ENCODE results near the gene SP2.
"Not testable (repeated sequence)": the region's sequence is repeated elsewhere in the genome, so short reads cannot be mapped to it uniquely, and the experiment has no call there.

SP2 gene

DNA sequence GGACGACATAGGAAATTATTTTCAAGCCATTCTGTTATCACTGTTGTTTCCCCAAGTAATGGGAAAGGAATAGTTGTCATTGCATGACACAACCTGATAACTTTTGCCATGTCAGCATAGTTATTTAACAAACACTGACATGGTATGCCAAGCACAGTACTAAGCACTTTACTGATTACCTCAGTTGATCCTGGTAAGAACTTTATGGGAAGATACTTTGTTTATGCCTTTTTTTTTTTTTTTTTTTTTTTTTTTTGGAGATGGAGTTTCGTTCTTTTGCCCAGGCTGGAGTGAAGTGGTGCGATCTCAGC lies 29.6 kb downstream of the SP2 start:
- no peak for DNase-seq

DNA sequence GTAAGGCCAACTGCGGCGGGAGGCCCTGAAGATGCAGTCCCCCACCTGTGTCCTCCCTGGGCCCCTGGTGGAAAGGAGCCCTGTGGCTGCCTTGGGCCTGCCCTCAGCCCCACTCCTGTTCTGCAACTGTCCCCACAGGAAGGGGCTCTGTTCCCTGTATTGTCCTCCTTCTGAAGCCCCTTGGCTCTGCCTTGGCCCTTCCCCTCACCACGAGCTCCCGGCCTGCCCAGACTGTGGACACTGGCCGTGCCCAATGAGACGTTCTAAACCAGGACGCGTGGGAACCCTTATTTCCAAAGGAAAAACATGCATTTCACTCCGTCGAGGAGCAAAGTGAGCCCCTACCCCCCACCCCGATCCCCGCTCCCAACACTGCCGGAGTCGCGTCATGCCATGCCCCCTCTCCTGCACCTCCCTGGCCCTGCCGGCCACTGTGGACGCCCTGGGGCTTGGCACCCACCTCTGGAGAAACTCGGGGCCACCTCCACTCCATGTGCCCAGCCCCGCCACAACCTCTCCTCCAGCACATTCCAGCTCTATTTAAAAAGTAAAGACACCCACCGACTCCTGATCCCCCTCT lies 31.9 kb downstream of the SP2 start:
- no peak for DNase-seq

DNA sequence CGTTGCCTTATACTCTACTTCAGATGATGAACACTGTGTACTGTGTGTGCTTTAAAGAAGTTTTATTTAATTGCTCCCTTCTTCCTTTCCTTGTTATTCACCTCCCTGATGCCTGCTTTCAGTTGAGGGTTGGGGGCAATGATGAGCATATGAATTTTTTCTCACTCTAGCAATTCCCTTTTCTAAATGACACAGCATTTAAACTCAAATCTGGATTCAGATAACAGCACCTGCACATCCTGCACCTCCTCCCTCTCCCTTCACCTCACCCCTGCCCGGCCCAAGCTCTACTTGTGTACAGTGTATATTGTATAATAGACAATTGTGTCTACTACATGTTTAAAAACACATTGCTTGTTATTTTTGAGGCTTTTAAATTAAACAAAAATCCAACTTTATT lies 32.4 kb downstream of the SP2 start:
- DNase-seq = no peak

DNA sequence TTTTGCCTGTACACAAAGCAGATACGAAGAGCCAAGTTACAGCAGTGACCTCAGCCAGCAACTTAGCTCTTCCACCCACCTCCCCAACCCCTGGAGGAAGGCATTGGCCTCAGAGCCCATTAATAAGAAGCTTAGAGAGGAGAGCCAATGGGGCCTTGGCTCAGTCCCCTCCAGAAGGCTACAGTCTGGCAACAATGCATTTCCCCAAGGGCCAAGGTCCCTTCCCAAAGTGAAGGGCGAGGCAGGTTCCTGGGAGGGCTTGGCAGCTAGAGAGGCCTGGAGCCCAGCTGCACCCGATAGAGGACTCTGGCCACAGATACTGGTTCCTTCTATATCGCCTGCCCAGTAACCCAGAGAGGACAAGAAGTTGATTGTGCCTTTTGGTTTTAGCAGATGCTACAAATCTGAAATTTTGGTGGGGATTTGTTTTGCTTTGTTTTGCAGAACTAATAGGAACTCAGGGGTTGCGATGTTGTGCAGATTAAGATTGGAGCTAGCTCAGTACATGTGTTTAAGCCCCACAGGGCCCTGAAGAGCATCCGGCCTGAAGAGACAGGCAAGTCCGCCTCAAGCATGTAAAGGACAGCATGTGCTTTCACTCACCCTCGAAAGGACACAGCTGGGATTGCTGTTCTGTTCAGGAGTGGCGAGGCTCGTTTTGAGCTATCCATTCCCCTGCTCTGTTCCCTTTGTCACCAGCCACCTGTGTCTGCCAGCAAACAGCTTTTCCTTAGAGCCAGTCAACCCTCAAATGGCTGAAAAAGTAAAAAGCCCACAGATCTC lies 33.4 kb downstream of the SP2 start:
- no peak for DNase-seq

GRCh38 chr17:47931848-47932247 lies 35.8 kb downstream of the SP2 start:
- no peak for DNase-seq

GRCh38 chr17:47934856-47935255 lies 38.8 kb downstream of the SP2 start:
- DNase-seq = no peak

DNA sequence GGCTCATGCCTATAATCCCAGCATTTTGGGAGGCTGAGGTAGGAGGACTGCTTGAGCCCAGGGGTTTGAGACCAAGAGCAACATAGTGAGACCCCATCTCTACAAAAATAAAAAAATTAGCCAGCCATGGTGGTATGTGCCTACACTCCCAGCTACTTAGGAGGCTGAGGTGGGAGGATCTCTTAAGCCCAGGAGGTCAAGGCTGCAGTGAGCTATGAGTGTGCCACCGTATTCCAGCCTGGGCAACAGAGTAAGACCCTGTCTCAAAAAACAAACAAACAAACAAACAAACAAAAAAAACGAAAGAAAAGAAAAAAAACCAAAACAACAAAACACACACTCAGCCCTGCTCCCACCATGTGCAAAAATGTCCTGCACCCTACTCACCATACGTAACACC lies 39.4 kb downstream of the SP2 start:
- not testable (repeated sequence) for DNase-seq

- peak in 1 of 2 experiments; percentile 17 for DNase-seq
Observed at GRCh38 chr17:47935961-47936360, 39.9 kb downstream of the SP2 start.

GRCh38 chr17:47937941-47938340 lies 41.9 kb downstream of the SP2 start:
- DNase-seq = no peak

DNA sequence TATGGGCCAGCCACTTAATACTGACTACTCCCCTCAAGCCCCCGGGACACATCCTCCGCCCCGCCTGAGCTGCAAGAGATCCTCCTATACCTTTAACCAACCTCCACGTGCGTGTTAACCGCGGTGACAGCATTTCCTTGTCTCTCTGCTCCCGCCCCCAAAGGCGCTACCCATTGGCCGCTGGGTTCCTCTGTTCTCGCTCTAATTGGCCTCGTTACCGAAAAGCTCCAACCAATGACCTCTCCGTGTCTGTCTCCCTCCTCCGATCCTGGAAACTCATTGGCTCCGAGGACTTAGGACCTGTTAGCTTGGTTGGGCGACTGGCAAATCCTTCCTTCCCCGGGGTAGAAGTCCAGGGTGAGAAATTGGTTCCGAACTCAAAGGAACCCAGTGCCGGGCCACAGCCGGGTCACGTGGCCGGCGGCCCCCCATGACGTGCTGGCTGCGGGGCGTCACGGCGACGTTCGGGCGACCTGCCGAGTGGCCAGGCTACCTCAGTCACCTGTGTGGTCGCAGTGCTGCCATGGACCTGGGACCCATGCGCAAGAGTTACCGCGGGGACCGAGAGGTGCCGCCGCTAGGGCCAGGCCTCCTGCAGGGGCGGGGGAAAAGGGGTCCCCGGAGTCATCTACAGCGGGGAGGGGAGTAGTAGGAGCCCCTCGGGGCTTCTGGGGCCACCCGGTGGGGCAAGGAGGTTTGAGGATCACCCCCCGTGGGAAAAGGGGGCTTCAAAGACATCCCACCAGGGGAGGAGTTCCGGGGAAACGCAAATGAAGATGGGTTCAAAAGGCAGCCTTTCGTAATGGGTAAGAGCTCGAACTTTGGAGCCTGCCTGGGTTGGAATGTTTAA lies 45.4 kb downstream of the SP2 start, which contains the start of gene PNPO:
Gene PNPO (plus strand): TSS at position 326 of the 850 bp plus-strand sequence. CDS start 105 bp downstream, at position 431.
- DNase-seq = peak; percentile 96 to 99

GRCh38 chr17:47942096-47942510 lies 46.1 kb downstream of the SP2 start:
- DNase-seq = no peak

- DNase-seq = no peak
Observed at GRCh38 chr17:47942568-47942967, 46.5 kb downstream of the SP2 start.

DNA sequence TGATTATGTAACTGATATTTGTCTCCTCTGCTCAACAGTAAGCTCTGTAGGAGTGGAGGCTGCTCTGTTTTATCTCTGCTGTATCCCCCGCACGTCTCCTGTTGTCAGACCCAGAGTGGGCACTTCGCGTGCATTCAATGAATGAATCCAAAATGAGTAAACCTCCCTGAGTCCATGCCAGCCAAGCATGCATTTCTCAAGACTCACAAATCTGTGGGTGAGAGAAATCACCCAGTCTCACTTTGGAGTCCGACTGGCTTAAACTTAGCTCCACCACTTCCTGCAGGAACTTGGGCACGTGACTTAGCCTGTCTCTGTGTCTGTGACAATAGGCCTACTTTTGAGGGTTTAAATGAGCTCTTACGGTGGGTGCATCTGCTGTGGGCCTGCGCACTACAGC lies 49.0 kb downstream of the SP2 start:
- DNase-seq = no peak

DNA sequence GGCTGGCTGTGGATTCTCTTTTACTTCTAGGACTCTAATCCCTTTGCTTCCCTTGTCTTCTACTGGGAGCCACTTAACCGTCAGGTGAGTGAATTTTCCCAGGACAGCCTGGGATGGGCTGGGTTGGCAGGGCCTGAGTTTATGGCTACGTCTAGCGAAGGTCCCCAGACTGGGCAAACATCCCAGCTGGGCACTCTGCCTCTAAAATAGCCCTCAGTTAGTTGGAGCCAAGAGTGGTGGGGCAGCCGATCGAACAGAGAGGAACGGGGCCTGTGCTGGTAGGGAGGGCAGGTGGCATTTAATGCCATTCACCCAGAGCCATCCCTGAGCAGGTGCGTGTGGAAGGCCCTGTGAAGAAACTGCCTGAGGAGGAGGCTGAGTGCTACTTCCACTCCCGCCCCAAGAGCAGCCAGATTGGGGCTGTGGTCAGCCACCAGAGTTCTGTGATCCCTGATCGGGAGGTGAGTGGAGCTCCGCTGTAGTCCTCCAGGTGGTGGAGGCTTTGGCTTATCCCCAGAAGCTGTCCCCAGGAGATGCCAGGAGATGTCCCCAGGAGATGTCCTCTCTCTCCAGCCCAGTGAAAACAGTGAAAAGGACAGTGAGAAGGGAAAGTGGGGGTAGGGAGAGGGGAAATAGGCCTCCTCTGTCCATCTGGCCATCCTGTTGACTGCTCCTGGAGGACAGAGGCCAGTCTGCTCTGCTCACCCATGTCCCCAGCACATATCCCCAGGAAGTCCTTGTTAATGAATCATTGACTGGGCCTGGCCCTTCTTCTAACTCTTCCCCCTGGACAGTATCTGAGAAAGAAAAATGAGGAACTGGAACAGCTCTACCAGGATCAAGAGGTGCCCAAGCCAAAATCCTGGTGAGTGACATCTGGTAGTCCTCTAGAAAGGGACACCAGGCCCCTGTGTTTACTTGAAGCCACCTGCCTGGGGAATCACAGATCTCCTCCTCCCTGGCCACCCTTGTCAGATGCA lies 49.8 kb downstream of the SP2 start:
- no peak for DNase-seq

- DNase-seq = no peak
Observed at GRCh38 chr17:47946516-47946915, 50.5 kb downstream of the SP2 start.

DNA sequence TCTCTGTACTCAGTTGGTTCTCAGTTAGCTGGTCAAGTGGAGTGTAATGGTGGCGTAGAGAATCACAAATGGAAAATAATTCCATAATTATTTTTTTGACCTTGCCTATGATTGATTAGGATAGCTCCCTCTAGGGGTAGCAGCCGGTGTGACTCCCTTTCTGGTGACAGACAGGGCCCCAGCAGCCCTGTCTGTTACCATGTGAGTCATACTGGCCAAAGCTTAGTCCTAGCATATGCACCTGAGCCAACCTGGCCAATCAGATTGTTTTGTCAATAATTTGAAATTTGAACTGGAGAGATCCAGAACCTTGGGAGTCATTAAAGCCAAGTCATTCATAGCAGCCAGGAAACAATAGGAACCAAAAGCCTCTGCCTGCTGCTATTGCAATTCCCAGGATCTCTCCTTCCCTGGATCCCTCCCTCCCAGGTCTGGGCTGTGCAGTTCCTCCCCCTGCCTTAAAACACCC lies 50.9 kb downstream of the SP2 start:
- peak; percentile 64 to 82 for DNase-seq

- DNase-seq = no peak
Observed at GRCh38 chr17:47948706-47949196, 52.7 kb downstream of the SP2 start.

DNA sequence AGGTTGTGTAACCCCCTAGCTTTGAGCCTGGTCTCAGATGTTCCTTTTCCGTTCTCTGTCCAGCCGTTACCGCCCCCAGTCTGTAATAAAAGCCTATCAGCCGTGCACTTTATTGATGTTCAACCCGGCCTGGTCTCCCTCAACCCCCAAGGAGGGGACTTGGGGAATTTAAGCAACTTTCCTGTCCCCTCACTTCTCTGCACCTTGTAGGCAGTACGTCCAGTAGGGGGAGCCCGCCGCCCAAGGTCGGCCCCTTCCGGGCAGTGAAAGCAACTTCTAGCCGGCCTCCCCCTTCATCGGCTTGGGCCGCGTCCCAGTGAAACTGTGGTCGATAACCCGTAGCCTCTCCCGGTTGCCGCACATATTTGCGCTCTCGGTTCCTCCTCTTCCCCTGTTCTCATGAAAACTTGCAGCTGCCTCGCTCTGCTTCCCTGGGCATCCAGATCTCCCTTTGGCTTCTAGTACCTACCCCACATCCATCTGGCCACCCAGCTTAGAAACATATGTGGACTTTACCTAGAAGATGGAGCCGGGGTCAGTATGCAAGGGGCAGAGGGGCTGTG lies 53.2 kb downstream of the SP2 start:
- peak in 1 of 2 experiments; percentile 40 for DNase-seq

- DNase-seq = no peak
Observed at GRCh38 chr17:47949946-47950345, 53.9 kb downstream of the SP2 start.

- no peak for DNase-seq
Observed at GRCh38 chr17:47950448-47950847, 54.4 kb downstream of the SP2 start.

- DNase-seq = no peak
Observed at GRCh38 chr17:47952171-47953021, 56.4 kb downstream of the SP2 start.
